ENCODE measurements around the gene NOG.

The NOG gene

GRCh38 chr17:56596691-56597494 is 3.4 kb downstream of the NOG start:
- DNase-seq (ENCODE audit: low read depth in 4 of 4, low spot score in 1 of 4), result no peak

DNA sequence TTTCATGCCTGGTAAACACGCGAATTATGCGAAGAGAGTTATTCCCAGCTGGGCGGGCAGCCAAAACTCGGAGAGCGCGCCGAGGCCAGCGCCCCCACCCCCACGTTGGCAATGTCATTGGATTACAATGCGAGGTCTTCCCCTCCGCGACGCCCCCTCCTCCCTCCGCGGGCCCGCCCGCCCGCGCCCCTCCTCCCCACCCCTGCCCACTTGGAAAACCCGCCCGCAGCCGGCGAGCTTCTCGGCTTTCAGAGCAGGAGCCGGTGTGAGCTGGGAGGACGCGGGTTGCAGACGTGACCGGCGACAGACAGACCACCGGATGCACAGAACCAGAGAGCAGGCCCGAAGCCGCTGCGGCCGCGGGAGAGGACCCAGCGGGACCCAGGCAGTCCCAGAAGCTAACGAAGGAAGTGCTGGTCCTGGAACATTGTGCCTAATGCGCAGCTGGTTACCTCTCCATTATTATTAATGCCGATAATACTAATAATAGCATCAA is 4.0 kb downstream of the NOG start:
- DNase-seq (ENCODE audit: low read depth in 4 of 4, low spot score in 1 of 4), result no peak

DNA sequence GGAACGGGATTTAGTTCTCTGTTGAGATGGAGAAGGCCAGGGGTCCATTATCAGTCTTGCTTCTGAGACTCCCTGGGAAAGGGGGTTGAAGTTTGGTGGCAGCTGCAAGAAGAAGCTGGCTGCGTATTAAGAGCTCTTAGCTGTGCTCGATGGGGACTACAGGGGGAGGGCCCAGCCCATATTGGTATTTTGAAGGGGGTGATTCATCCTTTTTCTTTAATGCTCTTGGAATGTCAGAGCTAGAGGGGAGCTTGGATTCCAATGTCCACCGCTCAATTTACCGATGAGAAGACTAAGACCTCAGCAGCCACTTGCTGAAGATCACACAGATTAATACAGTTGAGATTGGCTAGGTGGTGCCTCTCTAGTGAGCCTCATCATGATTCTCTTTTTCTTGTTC is 5.0 kb downstream of the NOG start:
- no peak for DNase-seq (ENCODE audit: low read depth in 4 of 4, low spot score in 1 of 4)

GRCh38 chr17:56599088-56599487 is 5.6 kb downstream of the NOG start:
- DNase-seq (ENCODE audit: low read depth in 4 of 4, low spot score in 1 of 4), result no peak

- DNase-seq (ENCODE audit: low read depth in 4 of 4, low spot score in 1 of 4), result no peak
Measured at GRCh38 chr17:56599566-56599965, 6.1 kb downstream of the NOG start.

- DNase-seq (ENCODE audit: low read depth in 4 of 4, low spot score in 1 of 4), result no peak
Measured at GRCh38 chr17:56600256-56600655, 6.8 kb downstream of the NOG start.

- no peak for DNase-seq (ENCODE audit: low read depth in 4 of 4, low spot score in 1 of 4)
Measured at GRCh38 chr17:56601591-56601990, 8.1 kb downstream of the NOG start.

GRCh38 chr17:56602292-56603130 is 9.0 kb downstream of the NOG start:
- no peak for DNase-seq (ENCODE audit: low read depth in 4 of 4, low spot score in 1 of 4)

- DNase-seq (ENCODE audit: low read depth in 4 of 4, low spot score in 1 of 4), result no peak
Measured at GRCh38 chr17:56603486-56604238, 10.2 kb downstream of the NOG start.

GRCh38 chr17:56604691-56605290 is 11.3 kb downstream of the NOG start:
- DNase-seq (ENCODE audit: low read depth in 4 of 4, low spot score in 1 of 4), result no peak

DNA sequence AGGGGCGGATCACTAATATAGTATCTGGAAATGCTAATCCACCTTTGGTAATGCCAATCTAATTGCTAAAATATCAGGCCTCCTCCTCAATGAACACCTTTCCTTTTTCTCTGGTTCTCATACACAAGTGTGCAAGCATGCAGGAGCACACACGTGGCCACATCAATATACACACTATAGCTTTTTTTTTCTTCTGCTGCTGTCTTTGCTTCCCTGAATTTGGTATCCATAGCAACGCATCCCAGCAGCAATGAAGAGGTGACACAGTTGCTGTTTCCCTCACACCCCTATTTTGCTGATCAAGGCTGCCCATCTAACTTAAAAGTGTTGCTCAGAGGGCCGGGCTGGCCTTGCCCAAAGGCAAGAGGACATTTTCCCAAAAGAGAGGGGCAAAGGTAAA is 15.4 kb downstream of the NOG start:
- DNase-seq (ENCODE audit: low read depth in 4 of 4, low spot score in 1 of 4), result no peak

DNA sequence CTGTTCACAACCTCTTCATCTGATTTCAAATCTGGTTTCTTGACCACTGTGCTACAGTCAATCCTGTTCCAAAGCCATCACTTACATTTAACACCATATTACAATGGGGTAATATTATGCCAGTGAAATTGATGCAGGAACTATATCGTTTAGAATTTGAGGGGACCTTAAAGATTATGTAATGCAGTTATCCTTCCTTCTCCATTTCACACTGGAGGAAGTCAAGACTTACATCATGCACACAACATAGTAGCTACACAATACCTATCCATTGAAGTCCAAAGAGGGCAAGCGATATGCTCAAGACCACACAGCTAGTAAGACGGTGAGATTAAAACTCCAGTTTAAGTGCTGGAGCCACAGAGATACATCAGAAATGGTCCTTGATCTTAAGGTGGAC is 16.8 kb downstream of the NOG start:
- DNase-seq (ENCODE audit: low read depth in 4 of 4, low spot score in 1 of 4), result no peak

DNA sequence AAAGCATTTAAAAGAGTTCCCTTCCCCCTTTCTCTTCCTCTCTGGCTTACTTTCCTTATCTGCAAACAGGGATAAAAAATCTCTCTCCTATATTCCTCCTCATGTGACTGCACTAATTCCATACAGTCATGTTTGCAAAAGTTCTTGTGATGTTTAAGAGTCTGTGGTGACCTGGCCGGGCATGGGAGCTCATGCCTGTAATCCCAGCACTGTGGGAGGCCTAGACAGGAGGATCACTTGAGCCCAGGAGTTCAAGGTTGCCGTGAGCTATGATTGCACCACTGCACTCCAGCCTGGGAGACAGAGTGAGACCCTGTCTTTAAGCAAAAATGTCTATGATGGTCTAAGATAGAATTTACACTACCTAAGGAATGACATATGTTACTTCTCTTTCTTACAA is 19.6 kb downstream of the NOG start:
- DNase-seq (ENCODE audit: low read depth in 4 of 4, low spot score in 1 of 4), result no peak

DNA sequence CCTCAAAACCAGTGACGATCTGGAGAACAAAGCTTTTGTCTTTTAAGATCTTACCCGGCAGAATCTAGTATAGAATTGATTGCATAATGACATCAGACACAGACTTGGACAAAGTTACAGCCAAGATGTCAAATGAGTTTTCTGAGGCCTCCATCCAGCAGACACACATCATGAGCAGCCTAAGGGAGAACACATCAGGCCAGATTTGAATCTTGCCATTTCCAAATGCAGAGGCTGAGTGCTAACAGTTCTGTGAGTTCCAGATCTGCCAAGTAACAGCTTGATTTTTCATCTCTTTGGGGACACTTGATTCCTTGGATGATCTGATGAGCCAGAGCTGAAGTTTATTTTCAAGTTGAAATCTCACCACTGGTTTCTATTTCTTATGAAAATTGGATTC is 21.0 kb downstream of the NOG start:
- DNase-seq (ENCODE audit: low read depth in 4 of 4, low spot score in 1 of 4), result no peak

GRCh38 chr17:56616239-56616638 is 22.7 kb downstream of the NOG start:
- no peak for DNase-seq (ENCODE audit: low read depth in 4 of 4, low spot score in 1 of 4)

GRCh38 chr17:56623383-56623782 is 29.9 kb downstream of the NOG start:
- DNase-seq (ENCODE audit: low read depth in 4 of 4, low spot score in 1 of 4), result no peak

DNA sequence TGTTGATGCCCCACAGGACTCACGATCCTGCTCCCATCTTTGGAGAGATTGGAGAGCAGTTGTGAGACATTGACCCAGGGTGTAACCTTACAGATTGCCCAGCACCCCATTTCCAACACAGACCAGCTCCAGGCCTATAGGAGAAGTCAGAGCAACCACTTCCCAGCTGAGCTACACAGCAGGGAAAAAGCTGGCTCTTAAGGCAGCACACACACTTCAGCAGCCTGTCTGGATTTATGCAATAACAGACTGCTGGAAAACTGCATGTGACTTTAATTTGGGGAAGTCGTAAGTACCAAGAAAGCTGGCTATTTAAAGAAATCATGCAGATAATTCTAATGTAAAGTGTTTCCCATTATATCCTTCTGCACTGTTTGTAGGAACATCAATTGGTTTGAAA is 30.8 kb downstream of the NOG start:
- DNase-seq (ENCODE audit: low read depth in 4 of 4, low spot score in 1 of 4), result no peak

- no peak for DNase-seq (ENCODE audit: low read depth in 4 of 4, low spot score in 1 of 4)
Measured at GRCh38 chr17:56624912-56625311, 31.4 kb downstream of the NOG start.

- DNase-seq (ENCODE audit: low read depth in 4 of 4, low spot score in 1 of 4), result no peak
Measured at GRCh38 chr17:56629531-56630075, 36.1 kb downstream of the NOG start.

GRCh38 chr17:56630202-56630601 is 36.7 kb downstream of the NOG start:
- DNase-seq (ENCODE audit: low read depth in 4 of 4, low spot score in 1 of 4), result no peak

DNA sequence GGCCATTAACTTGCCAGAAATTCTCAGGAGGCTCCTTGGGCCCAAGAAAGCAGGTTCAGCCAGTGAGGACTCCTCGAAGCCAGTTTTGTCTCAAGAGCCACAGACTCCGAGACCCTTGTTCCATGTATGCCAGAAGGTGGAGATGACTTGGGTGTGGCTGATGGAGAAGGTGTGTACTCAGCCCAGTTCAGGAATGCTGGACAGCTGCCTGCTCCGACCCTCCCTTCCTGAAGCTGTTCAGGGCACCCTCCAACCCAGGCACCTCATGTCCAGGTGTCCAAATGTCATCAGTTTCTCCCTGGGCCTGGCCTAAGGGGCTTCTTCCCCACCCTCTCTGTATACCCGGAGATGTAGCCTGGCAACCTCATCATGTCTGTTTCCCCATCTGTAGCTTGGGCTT is 40.2 kb downstream of the NOG start:
- DNase-seq (ENCODE audit: low read depth in 4 of 4, low spot score in 1 of 4), result no peak

Measured in stimulated activated CD4-positive, alpha-beta T cell treated with anti-CD3 and anti-CD28 coated beads, Interleukin-1b, Interleukin-23, amount 100 ng/mL, for 24 hours (primary cell).